ENCODE measurements around the gene DUOXA1.

Gene DUOXA1

DNA sequence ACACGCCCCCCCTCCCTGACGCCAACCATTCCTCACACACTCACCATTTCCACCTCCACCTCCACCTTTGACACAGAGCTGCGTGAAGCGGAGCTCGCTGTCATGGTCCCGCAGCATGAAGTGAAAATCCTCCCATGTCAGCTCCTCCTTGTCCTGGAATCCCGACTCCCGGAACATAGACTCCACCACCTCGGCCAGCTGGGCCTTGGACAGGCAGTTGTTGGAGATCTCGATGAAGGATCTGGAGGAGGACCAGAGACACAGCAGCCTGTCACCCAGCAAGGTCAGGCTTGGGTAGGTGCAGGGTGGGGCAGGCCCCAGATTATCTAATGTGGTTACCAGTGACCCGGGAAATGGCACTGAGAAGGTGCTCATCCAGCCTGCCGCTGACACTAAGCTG lies 27.9 kb downstream of the DUOXA1 start:
- DNase-seq (ENCODE audit: low read depth) = no peak
- no peak overlapping the region for H3K4me3 ChIP-seq (ENCODE audit: low read depth, low read length)
- TF ChIP-seq MYC (IDR thresholded peaks at IDR 0.05; ENCODE audit: low read depth, low read length) (no peak), POLR2A (IDR thresholded peaks at IDR 0.05; ENCODE audit: extremely low read depth, insufficient read length) (no peak)
- TF ChIP-seq, protein P1, sequence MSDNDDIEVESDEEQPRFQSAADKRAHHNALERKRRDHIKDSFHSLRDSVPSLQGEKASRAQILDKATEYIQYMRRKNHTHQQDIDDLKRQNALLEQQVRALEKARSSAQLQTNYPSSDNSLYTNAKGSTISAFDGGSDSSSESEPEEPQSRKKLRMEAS (IDR thresholded peaks at IDR 0.05; ENCODE audit: low read depth, low read length) = no peak
- TF ChIP-seq, protein P2, sequence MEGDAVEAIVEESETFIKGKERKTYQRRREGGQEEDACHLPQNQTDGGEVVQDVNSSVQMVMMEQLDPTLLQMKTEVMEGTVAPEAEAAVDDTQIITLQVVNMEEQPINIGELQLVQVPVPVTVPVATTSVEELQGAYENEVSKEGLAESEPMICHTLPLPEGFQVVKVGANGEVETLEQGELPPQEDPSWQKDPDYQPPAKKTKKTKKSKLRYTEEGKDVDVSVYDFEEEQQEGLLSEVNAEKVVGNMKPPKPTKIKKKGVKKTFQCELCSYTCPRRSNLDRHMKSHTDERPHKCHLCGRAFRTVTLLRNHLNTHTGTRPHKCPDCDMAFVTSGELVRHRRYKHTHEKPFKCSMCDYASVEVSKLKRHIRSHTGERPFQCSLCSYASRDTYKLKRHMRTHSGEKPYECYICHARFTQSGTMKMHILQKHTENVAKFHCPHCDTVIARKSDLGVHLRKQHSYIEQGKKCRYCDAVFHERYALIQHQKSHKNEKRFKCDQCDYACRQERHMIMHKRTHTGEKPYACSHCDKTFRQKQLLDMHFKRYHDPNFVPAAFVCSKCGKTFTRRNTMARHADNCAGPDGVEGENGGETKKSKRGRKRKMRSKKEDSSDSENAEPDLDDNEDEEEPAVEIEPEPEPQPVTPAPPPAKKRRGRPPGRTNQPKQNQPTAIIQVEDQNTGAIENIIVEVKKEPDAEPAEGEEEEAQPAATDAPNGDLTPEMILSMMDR (IDR thresholded peaks at IDR 0.05; ENCODE audit: low read depth, low read length) = no peak

DNA sequence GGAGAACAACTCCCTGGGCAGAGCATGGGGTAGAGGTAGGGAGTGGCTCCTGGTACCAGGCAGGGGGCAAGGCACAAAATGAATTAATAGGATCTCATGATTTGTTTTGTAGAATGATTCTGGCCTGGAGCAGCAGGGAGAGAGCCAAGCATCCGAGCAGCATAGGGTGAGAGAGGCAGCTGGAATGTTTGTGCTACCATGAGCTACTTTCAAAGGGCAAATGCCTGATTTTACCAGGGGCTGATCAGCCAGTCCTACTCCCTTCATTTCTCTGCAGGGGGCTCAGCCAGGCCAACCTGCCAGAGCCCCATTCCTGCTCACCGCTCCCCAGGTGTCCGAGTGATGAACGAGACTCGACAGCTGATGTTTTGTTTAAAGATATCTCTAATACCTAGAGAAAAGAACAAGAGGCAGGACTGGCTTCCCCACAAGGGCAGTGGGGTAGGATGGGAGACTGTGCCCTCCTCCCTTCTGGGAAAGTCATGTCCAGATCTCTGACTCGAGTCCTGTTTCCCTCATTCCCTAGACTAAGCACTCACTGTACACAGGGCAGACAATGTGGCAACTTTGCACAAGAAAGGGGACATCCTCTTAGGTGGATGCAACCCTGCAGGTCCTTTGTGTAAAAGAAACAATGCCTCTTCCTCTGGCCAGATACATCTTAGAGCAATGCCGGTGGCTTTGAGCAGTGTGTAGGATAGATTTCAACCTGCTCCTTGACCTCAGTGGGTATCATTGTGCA lies 28.6 kb downstream of the DUOXA1 start:
- TF ChIP-seq, protein P2 (IDR thresholded peaks at IDR 0.05; ENCODE audit: low read depth, low read length) = no peak
- TF ChIP-seq, protein P1 (IDR thresholded peaks at IDR 0.05; ENCODE audit: low read depth, low read length) = no peak
- TF ChIP-seq MYC (IDR thresholded peaks at IDR 0.05; ENCODE audit: low read depth, low read length) (no peak), POLR2A (IDR thresholded peaks at IDR 0.05; ENCODE audit: extremely low read depth, insufficient read length) (no peak)
- DNase-seq (ENCODE audit: low read depth) = no peak
- H3K4me3 ChIP-seq (ENCODE audit: low read depth, low read length) = no peak overlapping the region

DNA sequence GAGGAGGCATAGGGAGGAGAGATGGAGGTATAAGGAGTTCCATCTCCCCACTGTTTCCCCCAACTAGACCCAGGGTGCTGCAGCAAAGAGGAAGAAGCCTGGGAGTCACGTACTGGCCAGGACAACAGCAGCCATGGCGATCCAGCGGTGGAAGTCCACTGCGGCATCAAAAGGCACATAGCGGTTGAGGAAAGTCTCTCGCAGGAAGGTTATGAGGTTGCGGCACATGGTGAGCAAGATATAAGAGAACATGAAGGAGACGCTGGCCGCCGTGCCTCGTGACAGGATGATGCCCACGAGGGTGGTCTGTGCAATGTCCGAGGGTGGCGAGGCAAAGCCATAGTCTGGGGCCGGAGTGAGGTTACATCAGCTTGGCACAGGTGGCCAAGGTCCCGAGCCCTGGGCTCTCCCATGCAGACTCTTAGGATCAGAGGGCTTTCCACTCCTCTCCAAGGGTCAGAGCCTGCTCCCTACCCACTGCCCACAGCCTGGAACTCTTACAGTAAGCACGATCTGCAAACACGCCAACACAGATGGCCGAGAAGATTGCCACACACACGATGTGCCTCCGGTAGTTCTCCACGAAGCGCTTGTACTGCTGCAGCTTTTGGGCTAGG lies 30.0 kb downstream of the DUOXA1 start:
- no peak for TF ChIP-seq MYC (IDR thresholded peaks at IDR 0.05; ENCODE audit: low read depth, low read length)
- TF ChIP-seq, protein P1 (IDR thresholded peaks at IDR 0.05; ENCODE audit: low read depth, low read length) = no peak
- TF ChIP-seq, protein P2 (IDR thresholded peaks at IDR 0.05; ENCODE audit: low read depth, low read length) = no peak
- no peak for TF ChIP-seq POLR2A (IDR thresholded peaks at IDR 0.05; ENCODE audit: extremely low read depth, insufficient read length)
- H3K4me3 ChIP-seq (ENCODE audit: low read depth, low read length) = no peak overlapping the region
- no peak for DNase-seq (ENCODE audit: low read depth)

DNA sequence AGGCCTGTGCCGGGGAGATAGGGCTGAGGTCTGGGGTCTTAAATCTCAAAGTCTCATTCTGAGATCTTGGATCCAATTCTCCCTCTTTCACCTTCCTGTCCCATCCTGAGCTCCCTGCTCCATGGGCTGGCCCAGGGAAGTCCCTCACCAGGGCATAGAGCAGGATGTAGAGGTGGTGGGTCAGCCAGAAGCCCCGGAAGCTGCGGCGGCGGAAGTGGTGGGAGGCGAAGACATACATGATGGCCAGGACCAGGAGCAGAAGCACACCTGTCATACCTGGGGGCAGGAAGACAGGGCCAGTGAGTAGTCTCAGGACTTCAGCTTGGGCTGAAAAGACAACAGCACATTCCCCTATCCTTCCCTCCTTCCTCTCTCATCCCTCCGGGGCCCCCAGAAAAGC lies 32.2 kb downstream of the DUOXA1 start:
- TF ChIP-seq POLR2A (IDR thresholded peaks at IDR 0.05; ENCODE audit: extremely low read depth, insufficient read length) (no peak), MYC (IDR thresholded peaks at IDR 0.05; ENCODE audit: low read depth, low read length) (no peak)
- TF ChIP-seq, protein P2 (IDR thresholded peaks at IDR 0.05; ENCODE audit: low read depth, low read length) = no peak
- TF ChIP-seq, protein P1 (IDR thresholded peaks at IDR 0.05; ENCODE audit: low read depth, low read length) = no peak
- DNase-seq (ENCODE audit: low read depth) = no peak
- H3K4me3 ChIP-seq (ENCODE audit: low read depth, low read length) = no peak overlapping the region

DNA sequence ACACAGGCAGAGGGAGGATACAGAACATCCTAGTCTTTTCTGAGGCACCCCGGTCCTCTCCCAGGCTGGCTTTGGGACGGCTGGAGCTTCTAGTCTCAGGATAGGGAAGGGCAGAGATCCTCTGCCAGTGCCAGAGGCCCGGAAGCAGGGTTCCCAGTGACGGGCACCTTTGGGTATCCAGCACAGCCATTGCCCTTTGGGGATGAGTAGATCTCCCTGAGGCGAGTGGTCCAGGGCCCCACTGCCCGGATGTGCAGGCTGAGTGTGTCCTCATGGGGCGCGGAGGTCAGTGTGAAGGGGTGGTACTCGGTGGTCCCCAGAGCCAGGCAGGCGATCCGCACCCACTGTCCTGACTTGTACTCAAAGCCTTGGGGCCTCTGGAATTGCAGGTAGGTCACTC lies 34.0 kb downstream of the DUOXA1 start:
- no peak for DNase-seq (ENCODE audit: low read depth)
- no peak overlapping the region for H3K4me3 ChIP-seq (ENCODE audit: low read depth, low read length)
- TF ChIP-seq, protein P2 (IDR thresholded peaks at IDR 0.05; ENCODE audit: low read depth, low read length) = no peak
- TF ChIP-seq MYC (IDR thresholded peaks at IDR 0.05; ENCODE audit: low read depth, low read length) (no peak), POLR2A (IDR thresholded peaks at IDR 0.05; ENCODE audit: extremely low read depth, insufficient read length) (no peak)
- TF ChIP-seq, protein P1 (IDR thresholded peaks at IDR 0.05; ENCODE audit: low read depth, low read length) = no peak

All from NB4 (cell line).